NT2/D1 (cell line): Measurements from ENCODE around the gene DYSF.

Experiments
- DNase-seq: peaks from one replicate; pipeline ENCODE4 v3.0.0-alpha.2; 2011; ENCODE audit warnings: low read depth, low spot score
- H3K27me3 ChIP-seq: 2 replicates; pipeline ENCODE4 v1.6.0; 2011; ENCODE audit warnings: mild to moderate bottlenecking; ENCODE audit not compliant: insufficient read length, insufficient read depth
- H3K36me3 ChIP-seq: 2 replicates; pipeline ENCODE4 v1.6.1; 2011; ENCODE audit warnings: mild to moderate bottlenecking, low read length, mixed read lengths; ENCODE audit not compliant: insufficient read depth, insufficient read length
- H3K4me1 ChIP-seq: 2 replicates; pipeline ENCODE4 v1.5.1; 2011; ENCODE audit not compliant: insufficient read depth, insufficient read length
- H3K4me3 ChIP-seq: 2 replicates; pipeline ENCODE4 v1.5.1; 2011; ENCODE audit warnings: low read depth; ENCODE audit not compliant: insufficient read length
- H3K9ac ChIP-seq: 2 replicates; pipeline ENCODE4 v1.6.0; 2011; ENCODE audit warnings: low read depth; ENCODE audit not compliant: insufficient read length
- H3K9me3 ChIP-seq: 2 replicates; pipeline ENCODE4 v1.5.1; 2011; ENCODE audit warnings: mild to moderate bottlenecking, low read length; ENCODE audit not compliant: insufficient read depth
- SUZ12 ChIP-seq: IDR thresholded peaks from 2 replicates; pipeline ENCODE4 v1.6.1; 2011; ENCODE audit not compliant: insufficient read length, insufficient read depth; ENCODE audit errors: extremely low read depth
- YY1 ChIP-seq: IDR thresholded peaks from 2 replicates; pipeline ENCODE4 v1.6.1; 2011; ENCODE audit not compliant: insufficient read length, insufficient read depth
- ZNF274 ChIP-seq: IDR thresholded peaks from 2 replicates; pipeline ENCODE4 v1.6.1; 2011; ENCODE audit warnings: mild to moderate bottlenecking, low read depth, low read length

Gene DYSF

DNA sequence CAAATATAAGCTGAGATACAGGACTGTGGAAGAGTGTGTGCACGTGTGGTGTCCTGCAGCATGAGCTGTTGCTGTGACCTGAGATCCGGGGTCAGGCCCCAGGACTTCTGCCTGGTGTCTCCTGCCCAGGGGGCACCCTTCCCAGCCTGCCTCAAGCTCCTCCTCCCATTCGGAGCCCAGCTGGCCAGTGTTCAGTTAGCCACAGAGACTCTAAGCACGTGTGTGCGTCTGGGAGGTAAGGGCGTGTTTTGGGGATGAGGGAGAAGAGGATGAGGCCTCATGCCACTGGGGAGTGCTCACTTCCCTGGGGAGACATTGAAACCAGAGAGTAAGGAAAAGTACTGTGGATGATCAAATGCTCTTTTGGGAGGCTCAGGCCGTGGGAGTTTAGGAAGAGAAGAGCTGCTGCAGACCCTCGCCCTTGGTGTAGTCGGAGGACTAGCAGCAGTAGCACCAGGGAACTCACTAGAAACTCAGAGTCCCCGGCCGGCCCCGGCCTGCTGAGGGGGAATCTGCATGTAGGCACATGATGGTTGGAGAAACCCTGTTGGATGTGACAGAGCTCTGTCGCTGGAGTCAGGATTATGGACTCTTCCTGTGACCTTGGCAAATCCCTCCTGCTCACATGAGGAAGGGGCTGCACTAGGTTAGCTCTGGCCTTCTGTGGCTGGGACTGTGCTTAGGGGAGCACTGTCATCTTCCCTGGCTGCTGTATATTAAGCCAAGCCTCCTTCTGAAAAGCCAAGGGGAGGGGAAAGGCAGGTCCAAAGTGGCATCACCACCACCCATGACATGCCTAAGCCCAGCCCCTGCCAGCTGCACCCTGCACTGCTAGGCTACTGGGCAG lies 231.1 kb downstream of the DYSF start:
- TF ChIP-seq YY1 (no peak), SUZ12 (no peak), ZNF274 (no peak)
- no peaks in the 10 kb centered on the region for H3K9me3 ChIP-seq

DNA sequence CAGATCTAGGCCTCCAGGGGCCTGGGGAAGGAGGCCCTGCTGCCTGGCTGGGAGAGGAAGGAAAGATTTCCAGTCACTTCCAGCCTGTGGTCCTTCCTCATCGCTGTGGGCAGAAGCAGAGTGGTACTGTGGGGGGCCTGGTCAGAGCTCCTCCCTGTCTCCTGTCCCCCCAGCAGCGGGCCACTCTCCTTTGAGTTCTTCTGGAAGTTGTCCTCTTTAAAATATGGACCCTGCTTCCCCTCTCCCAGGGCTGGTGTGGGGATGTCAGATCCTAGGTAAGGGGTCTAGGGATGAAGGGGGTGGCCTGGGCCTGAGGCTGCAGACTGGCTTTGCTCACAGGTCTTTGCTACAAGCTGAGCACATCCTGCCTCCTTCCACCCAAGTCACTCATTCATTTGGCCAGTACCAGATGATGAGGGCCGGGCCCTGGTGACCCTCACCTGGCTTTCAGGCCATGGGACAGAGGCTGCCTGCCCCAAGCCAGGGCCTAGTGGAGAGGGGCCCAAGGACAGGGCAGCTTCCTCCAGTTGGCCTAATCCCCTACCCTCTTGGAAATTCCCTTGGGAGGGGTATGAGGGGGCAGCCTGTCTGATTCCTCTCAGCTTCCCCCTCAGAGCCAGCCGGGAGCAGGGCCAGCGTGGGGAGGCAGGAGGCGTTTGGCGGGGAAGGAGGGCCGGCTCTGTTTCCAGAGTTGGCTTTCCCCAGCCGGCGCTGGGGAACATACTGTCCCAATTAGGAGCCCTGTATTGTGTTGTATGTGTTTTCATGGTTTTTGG lies 231.9 kb downstream of the DYSF start:
- TF ChIP-seq SUZ12 (no peak), YY1 (no peak), ZNF274 (no peak)
- Histone ChIP-seq H3K9me3 (no peaks in the 10 kb centered on the region), H3K9ac (no peak overlapping the region), H3K4me3 (no peak overlapping the region), H3K36me3 (peaks cover 22% of the 10 kb centered on the region), H3K4me1 (no peaks in the 10 kb centered on the region), H3K27me3 (no peaks in the 10 kb centered on the region)
- no peak for DNase-seq

More for the DNA sequence above, 231.1 kb downstream of the DYSF start:
- Histone ChIP-seq H3K4me3 (no peak overlapping the region), H3K27me3 (no peaks in the 10 kb centered on the region), H3K4me1 (no peaks in the 10 kb centered on the region), H3K36me3 (peaks cover 22% of the 10 kb centered on the region), H3K9ac (no peak overlapping the region)
- no peak for DNase-seq

DNA sequence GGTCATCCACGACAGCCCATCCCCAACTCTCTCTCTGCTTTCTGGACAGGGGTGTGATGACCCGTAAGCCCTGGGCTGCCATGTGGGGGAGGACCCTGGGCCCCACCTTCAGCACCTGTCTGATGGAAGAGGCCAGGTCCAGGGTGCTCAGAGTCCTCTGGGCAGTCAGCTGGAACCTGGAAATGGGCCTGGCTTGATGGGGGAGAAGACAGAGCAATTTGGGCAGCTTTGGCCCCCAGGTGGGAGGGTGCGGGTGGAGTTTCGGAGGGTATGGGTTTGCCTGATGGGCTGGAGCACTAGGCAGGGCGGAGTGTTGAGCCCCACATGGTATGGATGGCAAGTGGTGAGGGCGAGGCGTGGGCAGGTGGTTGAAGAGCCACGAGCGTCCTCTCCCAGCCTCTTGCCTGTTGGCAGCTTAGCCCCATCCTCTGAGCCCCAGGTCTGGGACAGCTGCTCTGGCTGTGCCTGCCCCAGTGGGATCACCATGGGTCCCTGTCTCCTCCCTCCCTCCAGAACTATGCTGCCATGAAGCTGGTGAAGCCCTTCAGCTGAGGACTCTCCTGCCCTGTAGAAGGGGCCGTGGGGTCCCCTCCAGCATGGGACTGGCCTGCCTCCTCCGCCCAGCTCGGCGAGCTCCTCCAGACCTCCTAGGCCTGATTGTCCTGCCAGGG lies 232.7 kb downstream of the DYSF start:
- TF ChIP-seq SUZ12 (no peak), YY1 (no peak), ZNF274 (no peak)

GRCh38 chr2:71686781-71687180 lies 233.4 kb downstream of the DYSF start:
- H3K36me3 ChIP-seq: peaks cover 17% of the 10 kb centered on the region
- no peak overlapping the region for H3K4me3 ChIP-seq
- no peaks in the 10 kb centered on the region for H3K27me3 ChIP-seq
- no peak overlapping the region for H3K9ac ChIP-seq
- peaks cover 4% of the 10 kb centered on the region for H3K4me1 ChIP-seq
- no peak for DNase-seq
- no peaks in the 10 kb centered on the region for H3K9me3 ChIP-seq
- TF ChIP-seq YY1 (no peak), ZNF274 (no peak), SUZ12 (no peak)

More for the DNA sequence above, 232.7 kb downstream of the DYSF start:
- H3K9me3 ChIP-seq: no peaks in the 10 kb centered on the region
- no peak overlapping the region for H3K4me3 ChIP-seq
- DNase-seq: no peak
- no peaks in the 10 kb centered on the region for H3K27me3 ChIP-seq
- H3K9ac ChIP-seq: no peak overlapping the region
- H3K36me3 ChIP-seq: peaks cover 20% of the 10 kb centered on the region
- peaks cover 4% of the 10 kb centered on the region for H3K4me1 ChIP-seq

- no peak for DNase-seq
- peaks cover 8% of the 10 kb centered on the region for H3K4me1 ChIP-seq
- H3K4me3 ChIP-seq: no peak overlapping the region
- no peaks in the 10 kb centered on the region for H3K9me3 ChIP-seq
- no peak overlapping the region for H3K9ac ChIP-seq
- H3K36me3 ChIP-seq: peaks cover 16% of the 10 kb centered on the region
- TF ChIP-seq YY1: no peak
- TF ChIP-seq SUZ12: no peak
- TF ChIP-seq ZNF274: no peak
- H3K27me3 ChIP-seq: no peaks in the 10 kb centered on the region
Measured at GRCh38 chr2:71687412-71687811, 234.1 kb downstream of the DYSF start.

GRCh38 chr2:71688530-71688929 lies 235.2 kb downstream of the DYSF start:
- no peak for TF ChIP-seq ZNF274
- no peak for TF ChIP-seq SUZ12
- no peak for TF ChIP-seq YY1
- Histone ChIP-seq H3K36me3 (peaks cover 13% of the 10 kb centered on the region), H3K4me1 (peaks cover 8% of the 10 kb centered on the region), H3K4me3 (no peak overlapping the region), H3K9me3 (no peaks in the 10 kb centered on the region), H3K9ac (no peak overlapping the region), H3K27me3 (no peaks in the 10 kb centered on the region)
- no peak for DNase-seq
